ENCODE data around the gene ZNF140. TPM values are rescaled to one million over a fixed set of nuclear protein-coding genes. Genes with fewer than 3 reads are reported as not detected.
A peak's percentile ranks its signal among the peaks of the same experiment; 100 is the strongest.

ZNF140 gene
- total and polyA plus RNA-seq, 2 of the 13 experiments (the other 11 are each of a cell fraction or from before 2014, with no cell fraction given), result 8.7 to 13.5 TPM

DNA sequence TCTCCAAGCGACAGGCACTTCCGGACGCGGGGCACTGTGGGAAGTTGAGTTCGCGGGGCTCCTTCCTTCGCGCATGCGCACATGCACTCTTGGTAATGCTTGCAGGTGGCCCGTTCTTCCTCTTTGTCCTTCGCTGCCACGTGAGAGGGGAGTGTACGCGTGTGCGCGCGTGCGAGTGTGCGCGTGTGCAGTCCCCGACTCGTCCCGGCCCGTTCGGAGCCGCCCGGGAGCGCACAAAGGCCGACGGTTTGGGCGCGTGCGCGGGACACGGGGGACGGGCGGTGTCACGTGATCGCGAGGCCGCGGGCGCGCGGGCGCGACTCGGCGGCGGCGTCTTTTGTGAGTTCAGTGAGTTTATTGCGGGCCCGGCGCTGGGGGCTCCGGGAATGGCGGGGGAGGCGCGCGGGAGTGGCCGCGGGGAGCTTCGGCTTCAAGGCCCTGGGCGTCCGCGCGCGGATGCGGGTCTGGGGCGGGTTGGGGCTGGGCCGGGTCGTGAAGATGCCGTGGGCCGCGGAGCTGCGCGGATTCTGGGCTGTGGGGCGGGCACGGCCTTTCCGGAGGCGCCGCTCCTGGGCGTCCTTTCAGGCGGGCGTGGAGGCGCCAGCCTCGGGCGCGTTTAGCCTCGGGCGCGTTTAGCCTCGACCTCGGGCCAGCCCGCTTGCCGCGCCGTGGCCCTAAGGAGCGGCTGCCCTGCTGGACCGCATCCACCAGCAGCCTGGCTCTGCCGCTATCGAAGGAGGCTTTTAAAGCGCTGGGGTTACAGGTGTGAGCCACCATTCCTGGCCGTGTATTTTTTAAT is 43.3 kb upstream of the ZNF140 start, which contains the start of gene ZNF84 (continued):
- TF ChIP-seq, protein P1, sequence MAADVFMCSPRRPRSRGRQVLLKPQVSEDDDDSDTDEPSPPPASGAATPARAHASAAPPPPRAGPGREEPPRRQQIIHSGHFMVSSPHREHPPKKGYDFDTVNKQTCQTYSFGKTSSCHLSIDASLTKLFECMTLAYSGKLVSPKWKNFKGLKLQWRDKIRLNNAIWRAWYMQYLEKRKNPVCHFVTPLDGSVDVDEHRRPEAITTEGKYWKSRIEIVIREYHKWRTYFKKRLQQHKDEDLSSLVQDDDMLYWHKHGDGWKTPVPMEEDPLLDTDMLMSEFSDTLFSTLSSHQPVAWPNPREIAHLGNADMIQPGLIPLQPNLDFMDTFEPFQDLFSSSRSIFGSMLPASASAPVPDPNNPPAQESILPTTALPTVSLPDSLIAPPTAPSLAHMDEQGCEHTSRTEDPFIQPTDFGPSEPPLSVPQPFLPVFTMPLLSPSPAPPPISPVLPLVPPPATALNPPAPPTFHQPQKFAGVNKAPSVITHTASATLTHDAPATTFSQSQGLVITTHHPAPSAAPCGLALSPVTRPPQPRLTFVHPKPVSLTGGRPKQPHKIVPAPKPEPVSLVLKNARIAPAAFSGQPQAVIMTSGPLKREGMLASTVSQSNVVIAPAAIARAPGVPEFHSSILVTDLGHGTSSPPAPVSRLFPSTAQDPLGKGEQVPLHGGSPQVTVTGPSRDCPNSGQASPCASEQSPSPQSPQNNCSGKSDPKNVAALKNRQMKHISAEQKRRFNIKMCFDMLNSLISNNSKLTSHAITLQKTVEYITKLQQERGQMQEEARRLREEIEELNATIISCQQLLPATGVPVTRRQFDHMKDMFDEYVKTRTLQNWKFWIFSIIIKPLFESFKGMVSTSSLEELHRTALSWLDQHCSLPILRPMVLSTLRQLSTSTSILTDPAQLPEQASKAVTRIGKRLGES (CRISPR knock-in tag; IDR thresholded peaks at IDR 0.05; ENCODE audit: borderline replicate concordance), result peak; percentile 95
- TF ChIP-seq SIN3A (IDR thresholded peaks at IDR 0.05; ENCODE audit: borderline replicate concordance, low read depth, low read length) (peak; percentile 45; the same call in 1 of the 2 replicates), ZNF687 (CRISPR knock-in tag; IDR thresholded peaks at IDR 0.05) (peak; percentile 94), ZNF782 (CRISPR knock-in tag; IDR thresholded peaks at IDR 0.05; ENCODE audit: borderline replicate concordance) (peak; percentile 94; the same call in 1 of the 2 replicates), TBX3 (IDR thresholded peaks at IDR 0.05; ENCODE audit: borderline replicate concordance) (0 out of 2 replicates have a peak, but pooled peaks have one; percentile 18), GLI4 (CRISPR knock-in tag; IDR thresholded peaks at IDR 0.05; ENCODE audit: borderline replicate concordance) (peak; percentile 47; the same call in 1 of the 2 replicates), ELF3 (CRISPR knock-in tag; IDR thresholded peaks at IDR 0.05) (peak; percentile 88), FIP1L1 (IDR thresholded peaks at IDR 0.05; ENCODE audit: borderline replicate concordance, insufficient read depth, low read depth, low read length) (peak; percentile 31; the same call in 1 of the 2 replicates), ZNF550 (CRISPR knock-in tag; IDR thresholded peaks at IDR 0.05; ENCODE audit: borderline replicate concordance) (peak; percentile 37; the same call in 1 of the 2 replicates), NKX3-1 (CRISPR knock-in tag; IDR thresholded peaks at IDR 0.05) (no peak; the same call in 1 of the 2 replicates), ARNT (IDR thresholded peaks at IDR 0.05) (no peak), ARID5B (CRISPR knock-in tag; IDR thresholded peaks at IDR 0.05) (0 out of 2 replicates have a peak, but pooled peaks have one; percentile 47), FOSL2 (CRISPR knock-in tag; IDR thresholded peaks at IDR 0.05) (peak; percentile 43; the same call in 1 of the 2 replicates), SUZ12 (IDR thresholded peaks at IDR 0.05; ENCODE audit: low read depth, low read length) (peak; percentile 70)
- TF ChIP-seq, protein P2, sequence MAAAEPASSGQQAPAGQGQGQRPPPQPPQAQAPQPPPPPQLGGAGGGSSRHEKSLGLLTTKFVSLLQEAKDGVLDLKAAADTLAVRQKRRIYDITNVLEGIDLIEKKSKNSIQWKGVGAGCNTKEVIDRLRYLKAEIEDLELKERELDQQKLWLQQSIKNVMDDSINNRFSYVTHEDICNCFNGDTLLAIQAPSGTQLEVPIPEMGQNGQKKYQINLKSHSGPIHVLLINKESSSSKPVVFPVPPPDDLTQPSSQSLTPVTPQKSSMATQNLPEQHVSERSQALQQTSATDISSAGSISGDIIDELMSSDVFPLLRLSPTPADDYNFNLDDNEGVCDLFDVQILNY (CRISPR knock-in tag; conservative IDR thresholded peaks at IDR 0.05), result peak; percentile 82

Measured in HepG2 (cell line).